ENCODE measurements around the gene PDPN. TPM values are rescaled to one million over a fixed set of nuclear protein-coding genes. Genes with fewer than 3 reads are reported as not detected.

PDPN gene
- total RNA-seq, 1 donor from 2014 or later = 4.3 TPM

GRCh38 chr1:13605159-13605558, 21.5 kb downstream of the PDPN start:
- Mint-ChIP-seq H3K36me3 (ENCODE audit: low read depth, unreplicated experiment) (no peaks in the 10 kb centered on the region), H3K9me3 (ENCODE audit: unreplicated experiment) (no peaks in the 10 kb centered on the region), H3K4me3 (ENCODE audit: unreplicated experiment) (no peak overlapping the region), H3K27me3 (ENCODE audit: unreplicated experiment) (no peaks in the 10 kb centered on the region), H3K27ac (ENCODE audit: unreplicated experiment) (no peak overlapping the region), H3K4me1 (ENCODE audit: unreplicated experiment) (no peaks in the 10 kb centered on the region)
- TF ChIP-seq CTCF (IDR thresholded peaks at IDR 0.05; ENCODE audit: unreplicated experiment) = no peak
- DNase-seq (ENCODE audit: low spot score) = no peak

GRCh38 chr1:13607002-13607401, 23.4 kb downstream of the PDPN start:
- TF ChIP-seq CTCF (IDR thresholded peaks at IDR 0.05; ENCODE audit: unreplicated experiment) = no peak
- Mint-ChIP-seq H3K4me1 (ENCODE audit: unreplicated experiment) (no peaks in the 10 kb centered on the region), H3K36me3 (ENCODE audit: low read depth, unreplicated experiment) (no peaks in the 10 kb centered on the region), H3K27ac (ENCODE audit: unreplicated experiment) (no peak overlapping the region), H3K9me3 (ENCODE audit: unreplicated experiment) (no peaks in the 10 kb centered on the region), H3K4me3 (ENCODE audit: unreplicated experiment) (no peak overlapping the region), H3K27me3 (ENCODE audit: unreplicated experiment) (no peaks in the 10 kb centered on the region)
- no peak for DNase-seq (ENCODE audit: low spot score)

GRCh38 chr1:13616234-13616633, 32.6 kb downstream of the PDPN start:
- Mint-ChIP-seq H3K9me3 (ENCODE audit: unreplicated experiment) (no peaks in the 10 kb centered on the region), H3K4me1 (ENCODE audit: unreplicated experiment) (no peaks in the 10 kb centered on the region), H3K27ac (ENCODE audit: unreplicated experiment) (no peak overlapping the region), H3K36me3 (ENCODE audit: low read depth, unreplicated experiment) (no peaks in the 10 kb centered on the region), H3K4me3 (ENCODE audit: unreplicated experiment) (no peak overlapping the region), H3K27me3 (ENCODE audit: unreplicated experiment) (peaks cover 6% of the 10 kb centered on the region)
- TF ChIP-seq CTCF (IDR thresholded peaks at IDR 0.05; ENCODE audit: unreplicated experiment) = no peak
- no peak for DNase-seq (ENCODE audit: low spot score)

GRCh38 chr1:13617108-13617507, 33.5 kb downstream of the PDPN start:
- Mint-ChIP-seq H3K9me3 (ENCODE audit: unreplicated experiment) (no peaks in the 10 kb centered on the region), H3K27me3 (ENCODE audit: unreplicated experiment) (peaks cover 6% of the 10 kb centered on the region), H3K4me1 (ENCODE audit: unreplicated experiment) (no peaks in the 10 kb centered on the region), H3K27ac (ENCODE audit: unreplicated experiment) (no peak overlapping the region), H3K4me3 (ENCODE audit: unreplicated experiment) (no peak overlapping the region), H3K36me3 (ENCODE audit: low read depth, unreplicated experiment) (no peaks in the 10 kb centered on the region)
- no peak for TF ChIP-seq CTCF (IDR thresholded peaks at IDR 0.05; ENCODE audit: unreplicated experiment)
- no peak for DNase-seq (ENCODE audit: low spot score)

GRCh38 chr1:13617773-13618172, 34.1 kb downstream of the PDPN start:
- H3K27ac Mint-ChIP-seq (ENCODE audit: unreplicated experiment) = no peak overlapping the region
- no peaks in the 10 kb centered on the region for H3K9me3 Mint-ChIP-seq (ENCODE audit: unreplicated experiment)
- H3K27me3 Mint-ChIP-seq (ENCODE audit: unreplicated experiment) = peaks cover 6% of the 10 kb centered on the region
- no peak overlapping the region for H3K4me3 Mint-ChIP-seq (ENCODE audit: unreplicated experiment)
- no peaks in the 10 kb centered on the region for H3K36me3 Mint-ChIP-seq (ENCODE audit: low read depth, unreplicated experiment)
- DNase-seq (ENCODE audit: low spot score) = no peak
- H3K4me1 Mint-ChIP-seq (ENCODE audit: unreplicated experiment) = no peaks in the 10 kb centered on the region
- TF ChIP-seq CTCF (IDR thresholded peaks at IDR 0.05; ENCODE audit: unreplicated experiment) = no peak

Measured in endothelial cell (in vitro differentiated cells).